T-helper 9 cell (primary cell): ENCODE data around the gene TRMT112.

Source experiments
- DNase-seq: peaks from one replicate; pipeline ENCODE4 v3.0.0-alpha.2; 2020

TRMT112 gene

DNA sequence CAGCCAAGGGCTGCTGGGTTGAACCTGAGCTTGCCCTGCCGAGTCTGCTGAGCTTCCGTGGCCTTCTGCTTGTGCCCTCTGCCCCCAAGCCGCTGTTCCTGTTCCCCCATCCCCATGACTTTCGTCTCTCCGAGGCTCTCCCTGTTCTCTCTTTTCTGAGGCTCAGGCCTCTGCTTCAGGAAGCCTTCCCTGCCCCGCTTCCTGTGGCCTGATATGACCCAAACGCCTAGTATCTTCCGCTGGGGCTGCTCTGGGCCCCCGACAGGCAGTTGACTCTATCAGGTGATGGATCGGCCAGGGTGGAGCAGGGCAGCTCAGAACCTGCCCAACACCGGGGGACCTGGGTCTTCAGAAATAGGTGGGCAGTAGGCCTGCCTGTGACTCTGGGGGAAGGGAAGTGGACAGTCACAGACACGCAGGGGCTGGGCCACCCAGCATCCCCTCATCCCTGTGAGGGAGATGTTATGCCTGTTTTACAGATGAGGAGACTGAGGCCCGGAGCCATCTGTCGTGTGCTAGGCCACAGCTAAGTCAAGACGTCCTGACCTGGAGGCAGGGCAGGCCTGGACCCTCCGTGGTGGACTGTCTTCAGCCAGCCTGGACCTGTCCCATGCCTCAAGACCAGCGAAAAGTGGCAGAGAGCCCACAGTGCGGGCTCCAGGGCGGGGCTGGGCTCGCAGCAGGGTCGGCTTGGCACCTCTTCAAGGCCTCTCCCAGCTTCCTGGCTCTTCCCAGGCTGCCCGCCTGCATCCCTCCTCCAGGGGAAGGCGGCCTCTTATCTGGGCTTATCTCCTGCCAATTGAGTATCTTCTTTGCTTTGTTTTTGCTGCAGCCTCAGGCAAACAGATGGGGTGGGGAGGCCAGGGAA, 49.1 kb downstream of the TRMT112 start:
- DNase-seq: no peak

DNA sequence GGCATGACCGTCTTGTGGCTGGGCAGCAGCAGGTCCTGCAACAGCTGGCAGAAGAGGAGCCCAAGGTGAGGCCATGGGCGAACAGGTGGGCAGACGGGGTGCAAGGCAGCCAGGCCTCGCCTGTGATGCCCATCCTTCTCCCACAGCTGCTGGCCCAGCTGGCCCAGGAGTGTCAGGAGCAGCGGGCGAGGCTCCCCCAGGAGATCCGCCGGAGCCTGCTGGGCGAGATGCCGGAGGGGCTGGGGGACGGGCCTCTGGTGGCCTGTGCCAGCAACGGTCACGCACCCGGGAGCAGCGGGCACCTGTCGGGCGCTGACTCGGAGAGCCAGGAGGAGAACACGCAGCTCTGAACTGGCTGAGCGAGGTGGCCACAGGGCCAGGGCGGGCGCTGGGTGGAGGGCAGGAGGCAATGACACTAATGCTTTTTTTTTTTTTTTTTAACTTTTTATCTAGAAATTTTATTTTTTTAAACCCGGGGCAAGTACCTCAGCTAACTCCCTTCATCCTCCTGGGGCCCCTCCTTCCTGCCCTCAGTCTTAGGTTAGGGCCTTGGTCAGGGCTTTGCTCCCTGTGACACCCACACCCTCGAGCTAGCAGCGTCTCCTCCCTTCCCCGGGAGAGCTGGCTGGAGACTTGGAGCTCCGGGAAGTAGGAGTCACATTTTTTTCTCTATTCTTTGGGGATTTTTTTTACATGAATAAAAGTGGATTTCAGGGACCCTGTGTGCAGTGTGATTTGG, 50.0 kb downstream of the TRMT112 start:
- DNase-seq: no peak
